ENCODE data around the gene DNAJB12.
"Not testable (repeated sequence)": the region's sequence is repeated elsewhere in the genome, so short reads cannot be mapped to it uniquely, and the experiment has no call there.

Gene DNAJB12

DNA sequence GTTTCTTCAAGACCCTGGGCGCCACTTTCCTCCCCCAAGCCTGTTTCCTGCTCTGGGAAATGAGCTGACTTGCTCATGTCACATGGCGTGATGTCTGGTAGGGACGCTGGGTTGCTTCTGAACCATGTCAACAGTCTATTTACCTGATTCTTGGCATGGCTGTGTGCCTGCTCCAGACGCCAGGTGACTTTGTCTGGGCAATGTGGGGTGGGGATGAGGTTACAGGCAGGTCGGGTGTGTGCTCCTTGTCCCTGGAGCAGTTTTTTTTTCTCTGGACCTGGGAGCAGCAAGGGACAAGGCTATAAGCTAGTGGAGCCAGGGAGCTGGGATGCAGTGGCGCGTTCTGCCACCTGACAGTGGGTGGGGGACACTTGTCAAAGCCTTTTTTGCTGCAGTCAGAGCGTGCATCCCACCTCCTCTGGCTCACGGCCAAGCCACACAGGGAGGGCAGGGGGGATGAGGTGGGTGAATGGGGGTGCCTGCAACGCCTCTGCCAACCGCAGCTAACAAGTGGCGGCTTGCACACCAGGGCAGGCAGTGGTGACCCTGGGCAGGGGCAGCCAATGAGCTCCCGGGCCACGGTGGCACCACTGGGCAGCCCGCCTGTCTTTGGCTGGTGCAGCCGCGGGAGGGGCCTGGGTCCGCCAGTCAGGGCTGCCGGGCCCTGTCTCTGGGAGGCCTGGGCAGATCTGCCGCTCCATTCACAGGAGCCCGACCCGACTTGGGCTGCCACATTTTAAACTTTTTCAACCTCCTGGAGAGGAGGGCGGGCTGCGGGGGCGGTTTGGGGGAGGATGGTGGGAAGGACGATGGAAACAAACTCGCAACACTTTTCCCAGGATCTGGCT is 22.9 kb downstream of the DNAJB12 start:
- peak; percentile 70 for DNase-seq (ENCODE audit: low spot score)

DNA sequence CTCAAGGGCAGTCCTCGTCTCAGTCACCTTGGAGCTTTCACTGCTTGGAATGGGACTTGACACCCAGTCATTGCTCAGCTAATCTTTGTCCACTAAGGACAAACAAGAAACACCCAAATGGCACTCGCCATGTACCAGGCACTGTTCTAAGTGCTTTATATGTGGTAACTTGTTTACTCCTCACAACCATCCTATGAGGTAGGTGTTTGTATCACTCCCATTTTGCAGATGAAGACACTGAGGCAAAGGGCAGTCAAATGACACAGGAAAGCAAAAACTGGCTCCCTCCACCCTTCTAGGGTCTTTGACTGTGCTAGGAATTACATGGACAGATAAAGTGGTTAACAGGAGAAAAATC is 24.7 kb downstream of the DNAJB12 start:
- DNase-seq (ENCODE audit: low spot score): no peak

- DNase-seq (ENCODE audit: low spot score): no peak
Measured at GRCh38 chr10:72329290-72330068, 25.2 kb downstream of the DNAJB12 start.

GRCh38 chr10:72328829-72329204 is 25.9 kb downstream of the DNAJB12 start:
- DNase-seq (ENCODE audit: low spot score): no peak

- peak; percentile 73 for DNase-seq (ENCODE audit: low spot score)
Measured at GRCh38 chr10:72328045-72328828, 26.5 kb downstream of the DNAJB12 start.

- DNase-seq (ENCODE audit: low spot score): not testable (repeated sequence)
Measured at GRCh38 chr10:72326665-72327603, 27.8 kb downstream of the DNAJB12 start.

DNA sequence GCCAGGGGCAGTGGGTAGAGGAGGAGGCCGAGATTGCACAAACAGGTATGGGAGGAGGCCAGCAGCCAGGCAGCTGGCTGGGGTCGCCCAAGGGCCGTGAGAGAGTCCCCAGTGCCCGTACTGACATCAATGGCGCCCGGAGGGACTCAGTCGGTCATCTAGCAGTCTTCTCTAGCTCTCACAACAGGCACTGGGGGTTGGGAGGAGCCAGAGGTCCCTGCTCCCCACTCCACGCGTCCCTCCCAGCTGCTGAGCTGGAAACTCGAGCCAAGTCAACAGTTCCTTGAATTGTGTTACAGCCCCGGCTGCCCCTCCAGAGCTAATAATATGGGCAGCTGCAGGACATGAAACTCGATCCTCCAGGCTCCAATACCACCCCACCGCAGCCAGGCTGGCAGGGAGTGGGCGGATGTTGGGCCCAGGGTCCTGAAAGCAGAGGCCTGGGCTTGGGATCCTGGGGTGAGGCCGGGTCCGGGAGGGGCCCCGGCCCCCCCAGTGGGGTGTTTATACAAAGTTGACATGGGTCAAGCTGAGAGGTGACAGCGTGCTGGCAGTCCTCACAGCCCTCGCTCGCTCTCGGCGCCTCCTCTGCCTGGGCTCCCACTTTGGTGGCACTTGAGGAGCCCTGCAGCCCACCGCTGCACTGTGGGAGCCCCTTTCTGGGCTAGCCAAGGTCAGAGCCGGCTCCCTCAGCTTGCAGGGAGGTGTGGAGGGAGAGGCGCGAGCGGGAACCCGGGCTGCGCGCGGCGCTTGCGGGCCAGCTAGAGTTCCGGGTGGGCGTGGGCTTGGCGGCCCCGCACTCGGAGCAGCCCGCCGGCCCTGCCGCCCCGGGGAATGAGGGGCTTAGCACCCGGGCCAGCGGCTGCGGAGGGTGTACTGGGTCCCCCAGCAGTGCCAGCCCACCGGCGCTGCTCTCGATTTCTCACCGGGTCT is 29.2 kb downstream of the DNAJB12 start:
- DNase-seq (ENCODE audit: low spot score): not testable (repeated sequence)

DNA sequence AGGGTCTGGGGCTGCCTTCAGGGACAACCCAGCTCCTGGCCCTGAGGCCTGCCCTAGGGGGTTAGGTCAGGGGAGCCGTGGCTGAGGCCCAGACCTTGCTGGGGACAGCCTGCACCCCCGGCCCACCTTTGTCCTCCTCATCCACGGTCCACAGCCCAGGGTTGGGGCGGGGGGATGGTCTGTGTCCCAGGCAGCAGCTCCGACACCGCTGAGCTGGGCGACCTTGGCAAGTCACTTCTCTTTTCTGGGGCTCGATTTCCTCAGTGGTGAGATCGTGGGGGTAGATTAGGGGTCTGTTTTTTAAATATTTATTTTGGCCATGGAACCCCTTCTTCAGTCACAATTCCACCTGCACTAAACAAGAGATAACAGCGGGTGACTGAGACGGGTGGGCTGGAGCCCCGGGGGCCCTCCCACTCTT is 30.9 kb downstream of the DNAJB12 start:
- no peak for DNase-seq (ENCODE audit: low spot score)

GRCh38 chr10:72323108-72323749 is 31.5 kb downstream of the DNAJB12 start:
- no peak for DNase-seq (ENCODE audit: low spot score)

DNA sequence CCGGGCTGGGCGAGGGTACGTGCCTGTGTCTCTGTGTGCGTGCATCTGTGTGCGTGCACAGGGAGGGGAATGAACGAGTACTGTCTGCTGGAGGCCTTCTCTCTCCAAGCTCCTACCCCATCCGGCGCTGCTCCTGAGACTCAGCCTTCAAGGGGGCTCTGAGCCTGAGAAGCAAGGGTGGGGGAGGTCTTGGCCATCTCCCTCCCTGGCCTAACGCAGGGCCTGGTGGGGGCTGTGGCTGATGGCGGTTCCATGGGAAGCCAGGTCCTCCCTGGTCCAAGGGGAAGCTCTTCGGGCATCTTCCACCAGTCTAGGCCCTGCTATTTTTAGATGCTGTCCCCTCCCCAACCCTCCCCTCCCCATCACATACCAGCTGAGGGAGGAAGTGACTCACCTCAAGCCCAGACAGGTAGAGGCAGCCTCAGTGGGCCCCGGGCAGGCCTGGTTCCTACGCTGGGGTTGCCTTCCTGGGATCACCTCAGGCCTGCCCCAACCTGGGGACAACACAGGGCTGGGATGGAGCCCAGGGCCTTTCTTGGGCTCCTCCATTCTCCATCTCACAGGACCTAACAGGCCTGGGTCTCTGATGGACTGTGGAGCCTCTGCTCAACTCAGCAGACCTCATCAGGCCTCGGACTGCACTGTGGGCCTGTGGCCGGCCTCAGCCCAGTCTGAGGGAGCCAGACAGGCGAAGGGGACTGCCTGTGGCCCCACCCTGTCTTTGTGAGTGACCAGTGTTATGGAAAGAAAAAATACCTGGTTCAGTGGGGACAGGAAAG is 32.2 kb downstream of the DNAJB12 start:
- no peak for DNase-seq (ENCODE audit: low spot score)

GRCh38 chr10:72322030-72322279 is 32.8 kb downstream of the DNAJB12 start:
- no peak for DNase-seq (ENCODE audit: low spot score)

DNA sequence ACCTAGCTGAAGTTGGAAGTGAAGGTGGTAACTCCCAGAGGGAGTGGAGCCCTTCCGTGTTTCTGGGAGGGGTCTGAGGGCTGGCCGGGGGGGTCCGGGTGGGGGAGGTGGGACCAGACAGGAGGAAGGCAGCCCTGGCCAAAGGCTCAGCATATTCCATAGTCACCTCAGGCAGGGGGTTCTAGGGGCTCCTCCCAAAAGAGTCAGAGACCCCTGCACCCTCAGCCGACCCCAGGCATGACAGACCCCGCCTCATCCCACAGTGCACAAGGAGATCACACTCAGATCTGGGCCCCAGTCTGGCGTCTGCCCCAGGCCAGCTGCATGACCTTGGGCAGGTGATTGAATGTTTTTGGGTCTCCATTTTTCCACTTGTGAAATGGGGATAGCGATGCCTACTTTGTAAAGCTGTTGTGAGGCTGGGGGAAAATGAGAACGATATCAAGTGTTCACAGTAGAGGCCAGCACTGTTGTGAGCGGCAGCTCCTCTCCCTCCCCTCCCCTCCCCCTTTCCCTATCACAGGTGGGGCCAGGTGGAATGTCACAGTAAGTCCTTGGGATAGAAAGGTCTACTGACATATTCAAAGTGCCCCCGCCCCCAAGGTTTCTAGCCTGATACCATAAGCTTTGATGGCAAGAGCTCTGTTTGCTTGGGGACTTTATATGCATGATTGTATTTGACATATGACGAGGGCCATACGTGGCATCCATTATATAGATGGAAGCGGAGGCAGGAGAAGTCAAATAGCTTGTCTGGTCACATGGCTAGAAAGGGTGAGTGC is 33.3 kb downstream of the DNAJB12 start:
- DNase-seq (ENCODE audit: low spot score): no peak

DNA sequence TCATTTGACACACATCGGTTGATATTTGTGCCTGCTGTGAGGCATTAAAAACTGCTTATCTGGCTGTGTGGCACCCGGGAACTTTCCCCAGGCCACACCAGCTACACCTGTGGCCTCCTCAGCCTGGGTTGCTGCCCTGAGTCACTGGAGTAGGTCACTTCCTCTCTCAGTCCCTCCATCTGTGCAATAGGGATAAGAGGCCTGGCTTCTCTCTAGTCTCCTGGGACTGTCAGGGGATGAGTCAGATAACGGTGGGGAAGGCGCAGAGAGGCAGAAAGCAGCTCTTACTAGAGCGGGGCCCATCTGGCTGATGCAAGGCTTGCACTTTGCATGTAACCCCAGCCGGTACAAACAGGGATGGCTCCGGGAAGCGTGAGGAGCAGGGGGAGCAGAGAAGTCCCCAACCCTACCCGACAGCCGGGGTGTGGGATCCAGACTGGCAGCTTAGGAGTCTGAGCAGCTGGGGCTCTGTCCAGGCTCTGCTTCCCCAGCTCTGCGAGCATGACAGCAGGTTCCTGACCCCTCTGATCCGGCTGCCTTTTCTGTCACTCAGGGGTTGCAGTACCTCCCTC is 34.0 kb downstream of the DNAJB12 start:
- peak; percentile 91 for DNase-seq (ENCODE audit: low spot score)

- peak; percentile 95 for DNase-seq (ENCODE audit: low spot score)
Measured at GRCh38 chr10:72319416-72320254, 35.1 kb downstream of the DNAJB12 start.

DNA sequence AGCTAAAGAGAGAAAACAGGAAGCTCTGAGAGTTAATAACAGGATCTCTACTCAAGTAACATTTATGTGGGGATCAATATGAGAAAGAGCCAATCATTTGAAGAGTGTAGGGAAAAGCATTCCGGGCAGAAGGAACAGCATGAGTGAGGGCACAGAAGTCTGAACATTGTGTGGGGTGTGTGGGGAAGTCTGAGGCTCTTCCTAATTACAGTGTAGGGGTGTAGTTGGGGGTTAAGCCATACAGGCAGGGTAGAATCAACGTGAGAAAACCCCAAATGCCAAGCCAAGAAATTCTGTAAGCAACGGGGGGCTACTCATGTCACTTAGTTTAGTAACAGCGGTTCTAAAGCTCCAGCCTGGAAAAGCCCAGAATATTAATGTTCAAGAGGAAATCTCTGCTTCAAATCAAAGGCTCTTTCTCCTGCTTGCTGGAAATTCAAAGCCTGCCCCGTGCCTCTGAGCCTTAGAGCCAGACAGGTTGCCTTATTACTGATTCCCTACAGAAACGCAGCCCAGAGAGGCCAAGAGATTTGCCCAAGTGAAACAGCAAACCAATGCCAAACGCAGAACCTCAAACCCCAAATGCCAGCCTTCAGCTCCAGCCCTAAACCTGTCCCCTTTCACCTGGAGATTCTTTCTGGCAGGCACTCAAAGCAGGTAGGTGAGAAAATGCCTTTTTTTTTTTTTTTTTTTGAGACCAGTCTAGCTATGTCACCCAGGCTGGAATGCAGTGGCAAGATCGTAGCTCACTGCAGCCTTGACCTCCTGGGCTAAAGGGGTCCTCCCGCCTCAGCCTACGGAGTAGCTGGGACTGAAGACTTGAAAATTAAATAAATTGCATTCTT is 36.1 kb downstream of the DNAJB12 start:
- DNase-seq (ENCODE audit: low spot score): no peak

GRCh38 chr10:72316748-72317435 is 37.8 kb downstream of the DNAJB12 start:
- DNase-seq (ENCODE audit: low spot score): no peak
